ENCODE data around the gene IRF3.

DNA sequence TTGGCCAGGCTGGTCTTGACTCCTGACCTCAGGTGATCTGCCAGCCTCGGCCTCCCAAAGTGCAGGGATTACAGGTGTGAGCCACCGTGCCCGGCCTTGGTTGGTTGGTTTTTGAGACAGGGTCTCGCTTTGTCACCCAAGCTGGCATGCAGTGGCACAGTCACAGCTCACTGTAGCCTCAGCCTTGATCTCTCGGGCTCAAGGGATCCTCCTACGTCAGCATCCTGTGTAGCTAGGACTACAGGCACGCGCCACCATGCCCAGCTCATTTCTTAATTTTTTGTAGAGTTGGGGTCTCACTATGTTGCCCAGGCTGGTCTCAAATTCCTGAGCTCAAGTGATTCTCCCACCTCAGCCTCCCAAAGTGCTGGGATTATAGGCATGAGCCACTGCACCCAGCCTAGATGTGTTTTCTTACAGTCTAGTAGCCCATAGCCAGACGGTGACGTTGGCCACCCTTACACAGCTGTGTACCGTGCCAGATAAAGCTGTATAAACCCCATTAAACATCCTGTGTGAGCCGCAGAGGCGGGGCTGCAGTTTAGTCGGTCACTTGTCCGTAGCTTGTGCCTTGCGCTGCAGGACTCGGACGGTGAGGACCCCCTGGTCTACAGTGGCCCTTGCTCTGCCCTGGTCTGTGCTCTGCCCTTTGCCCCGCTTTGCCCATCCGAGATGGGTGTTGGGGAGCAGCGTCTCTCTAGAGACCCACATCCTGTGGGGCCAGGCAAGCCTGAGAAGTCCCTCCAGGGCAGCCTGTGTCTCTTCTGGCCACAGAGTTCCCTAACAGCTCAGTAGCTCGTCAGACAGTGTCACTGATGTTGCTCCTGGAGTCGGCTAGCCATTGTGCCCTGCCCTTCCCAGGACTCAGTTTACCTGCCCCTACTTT, 9.8 kb downstream of the IRF3 start:
- TF ChIP-seq, protein P1, sequence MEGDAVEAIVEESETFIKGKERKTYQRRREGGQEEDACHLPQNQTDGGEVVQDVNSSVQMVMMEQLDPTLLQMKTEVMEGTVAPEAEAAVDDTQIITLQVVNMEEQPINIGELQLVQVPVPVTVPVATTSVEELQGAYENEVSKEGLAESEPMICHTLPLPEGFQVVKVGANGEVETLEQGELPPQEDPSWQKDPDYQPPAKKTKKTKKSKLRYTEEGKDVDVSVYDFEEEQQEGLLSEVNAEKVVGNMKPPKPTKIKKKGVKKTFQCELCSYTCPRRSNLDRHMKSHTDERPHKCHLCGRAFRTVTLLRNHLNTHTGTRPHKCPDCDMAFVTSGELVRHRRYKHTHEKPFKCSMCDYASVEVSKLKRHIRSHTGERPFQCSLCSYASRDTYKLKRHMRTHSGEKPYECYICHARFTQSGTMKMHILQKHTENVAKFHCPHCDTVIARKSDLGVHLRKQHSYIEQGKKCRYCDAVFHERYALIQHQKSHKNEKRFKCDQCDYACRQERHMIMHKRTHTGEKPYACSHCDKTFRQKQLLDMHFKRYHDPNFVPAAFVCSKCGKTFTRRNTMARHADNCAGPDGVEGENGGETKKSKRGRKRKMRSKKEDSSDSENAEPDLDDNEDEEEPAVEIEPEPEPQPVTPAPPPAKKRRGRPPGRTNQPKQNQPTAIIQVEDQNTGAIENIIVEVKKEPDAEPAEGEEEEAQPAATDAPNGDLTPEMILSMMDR (IDR thresholded peaks at IDR 0.05; ENCODE audit: low read depth, low read length, poor library complexity, severe bottlenecking) = no peak
- TF ChIP-seq EZH2phosphoT487 (IDR thresholded peaks at IDR 0.05; ENCODE audit: borderline replicate concordance, low read length) = no peak

Measured in DOHH2 (cell line).